Adrenal gland (tissue), 5 donors: Measurements from ENCODE around the gene GPS1.

Experiments
- CTCF ChIP-seq, 6 experiments: fragments of 450-650 bp in 4 of 6; fragments of 200-600 bp in 2 of 6; sonication (generic) in 1 of 6; IDR thresholded peaks; 1 replicate in 5 of 6; 2 replicates in 1 of 6; pipeline versions ENCODE4 v1.5.1 to v1.8.0; 2016 to 2021; ENCODE audit warnings: antibody characterized with exemption in 6 of 6, mild to moderate bottlenecking in 2 of 6, moderate library complexity in 1 of 6
- POLR2A ChIP-seq, 2 donors: fragments of 450-650 bp; IDR thresholded peaks; one replicate each; pipeline ENCODE4 v1.6.1; 2017; ENCODE audit warnings: antibody characterized with exemption in 2 of 2, mild to moderate bottlenecking in 2 of 2, moderate library complexity in 1 of 2
- donor health status: DM: no; HTN: no; CAD: no.

DNA sequence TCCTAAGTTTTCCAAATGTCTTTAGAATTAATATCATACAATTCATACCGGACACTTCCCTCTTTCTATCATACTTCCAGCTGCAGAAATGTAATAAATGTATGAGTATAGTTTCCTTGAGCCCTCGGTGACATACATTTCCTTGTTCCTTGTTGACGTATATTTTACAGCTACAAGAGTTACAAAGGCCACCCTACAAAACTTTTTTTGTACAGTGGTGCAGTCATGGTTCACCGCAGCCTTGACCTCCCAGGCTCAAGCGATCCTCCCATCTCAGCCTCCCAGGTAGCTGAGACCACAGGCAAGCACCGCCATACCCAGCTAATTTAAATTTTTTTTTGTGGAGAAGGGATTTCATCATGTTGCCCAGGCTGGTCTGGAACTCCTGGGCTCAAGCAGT is 21.1 kb downstream of the GPS1 start:
- no peak for TF ChIP-seq CTCF (IDR thresholded peaks at IDR 0.05)
- no peak for TF ChIP-seq POLR2A (IDR thresholded peaks at IDR 0.05)
